ENCODE data around the gene WIZ. TPM values are rescaled to one million over a fixed set of nuclear protein-coding genes. Genes with fewer than 3 reads are reported as not detected.

WIZ gene
- total and polyA plus RNA-seq, 9 of the 15 experiments (the other 6 are each of a cell fraction or from before 2014, with no cell fraction given), result 0.06 to 37.5 (median 4.8) TPM

- ChIA-PET CTCF (ENCODE audit: low intra/inter-chr PET ratio) (no interaction called here), POLR2A (interaction anchor here (0.5 to 3.6 kb wide), 27 partner anchors 9 to 197 kb away, joined by 3 to 27 read pairs (median 4); partner anchors contain the start of gene AKAP8L)
- in situ Hi-C loops (cut with MboI) (no loop called here), intact Hi-C loops (cut with micrococcal nuclease) (loop anchor here (2.0 kb wide), 2 partner anchors 114 to 178 kb away; no protein-coding TSS in a partner anchor)
- Histone ChIP-seq H4K20me1 (replicated peaks; ENCODE audit: control insufficient read depth, insufficient read depth, low read length) (peaks cover 30% of the 10 kb centered on the region), H3K9me3 (replicated peaks; ENCODE audit: control insufficient read depth, insufficient read depth, low read depth, low read length) (no peaks in the 10 kb centered on the region), H3K4me2 (ENCODE audit: insufficient read depth, low read length) (peak overlapping the region; percentile 98), H3K27me3 (ENCODE audit: control insufficient read depth in 2 of 2, insufficient read depth in 2 of 2, low read length in 2 of 2) (no peaks in the 10 kb centered on the region; a peak in 1 of 5 replicates), H3K4me3 (peak overlapping the region; percentile 90), H2AFZ (ENCODE audit: low read depth, low read length) (peak overlapping the region; percentile 90), H3K79me2 (ENCODE audit: control insufficient read depth, insufficient read depth, low read length) (peaks cover 59% of the 10 kb centered on the region), H3K27ac (ENCODE audit: extremely low read depth, low read depth, low read length) (peak overlapping the region; percentile 89), H3K4me1 (replicated peaks in 1 of 2; ENCODE audit: control insufficient read depth in 2 of 2, insufficient read depth in 2 of 2, low read length in 2 of 2) (peaks cover 16 to 44% of the 10 kb centered on the region in 2 experiments), H3K9ac (ENCODE audit: insufficient read depth in 1 of 2, low read depth in 2 of 2, low read length in 2 of 2) (peak overlapping the region; percentile 92 to 98), H3K36me3 (ENCODE audit: control insufficient read depth, insufficient read depth, low read length) (peaks cover 50% of the 10 kb centered on the region; the same call in 2 of the 3 replicates), H3K9me1 (ENCODE audit: control insufficient read depth, insufficient read depth, low read length) (no peaks in the 10 kb centered on the region)
- WGBS (ENCODE audit: insufficient coverage, low coverage, missing lambda C conversion rate), result under 1% methylated on average over 21 of the region's 22 CpGs
- ATAC-seq (peak; percentile 44), DNase-seq (ENCODE audit: extremely low read depth in 1 of 4, low spot score in 3 of 4) (peak in 3 of 4 experiments; percentile 15 to 77 (median 54)), FAIRE-seq (peak; percentile 86)
- TSS peak; percentile 74 for BruUV-seq (replicated peaks)
- TF ChIP-seq TOE1 (IDR thresholded peaks at IDR 0.05; ENCODE audit: borderline replicate concordance) (0 out of 2 replicates have a peak, but pooled peaks have one; percentile 49), TOE1 (CRISPR knock-in tag; IDR thresholded peaks at IDR 0.05; ENCODE audit: borderline replicate concordance, low read depth) (no peak), POLR2G (IDR thresholded peaks at IDR 0.05; ENCODE audit: low read depth, low read length) (no peak), U2AF1 (optimal IDR thresholded peaks at IDR 0.05; ENCODE audit: low read depth, low read length) (no peak), ZSCAN32 (CRISPR knock-in tag; IDR thresholded peaks at IDR 0.05) (no peak), HNRNPH1 (optimal IDR thresholded peaks at IDR 0.05; ENCODE audit: low read depth, low read length) (no peak), ZBTB5 (IDR thresholded peaks at IDR 0.05) (no peak), HSF4 (CRISPR knock-in tag; IDR thresholded peaks at IDR 0.05; ENCODE audit: borderline replicate concordance) (no peak), CHD2 (IDR thresholded peaks at IDR 0.05; ENCODE audit: low read depth, low read length) (no peak), SETDB1 (IDR thresholded peaks at IDR 0.05; ENCODE audit: low read length) (no peak), ZBTB1 (CRISPR knock-in tag; IDR thresholded peaks at IDR 0.05; ENCODE audit: borderline replicate concordance, low read depth) (no peak; the same call in 1 of the 2 replicates), NFYB (IDR thresholded peaks at IDR 0.05; ENCODE audit: extremely low read depth, insufficient read length) (no peak), E2F3 (CRISPR knock-in tag; IDR thresholded peaks at IDR 0.05) (no peak)
- TF ChIP-seq, protein P1, sequence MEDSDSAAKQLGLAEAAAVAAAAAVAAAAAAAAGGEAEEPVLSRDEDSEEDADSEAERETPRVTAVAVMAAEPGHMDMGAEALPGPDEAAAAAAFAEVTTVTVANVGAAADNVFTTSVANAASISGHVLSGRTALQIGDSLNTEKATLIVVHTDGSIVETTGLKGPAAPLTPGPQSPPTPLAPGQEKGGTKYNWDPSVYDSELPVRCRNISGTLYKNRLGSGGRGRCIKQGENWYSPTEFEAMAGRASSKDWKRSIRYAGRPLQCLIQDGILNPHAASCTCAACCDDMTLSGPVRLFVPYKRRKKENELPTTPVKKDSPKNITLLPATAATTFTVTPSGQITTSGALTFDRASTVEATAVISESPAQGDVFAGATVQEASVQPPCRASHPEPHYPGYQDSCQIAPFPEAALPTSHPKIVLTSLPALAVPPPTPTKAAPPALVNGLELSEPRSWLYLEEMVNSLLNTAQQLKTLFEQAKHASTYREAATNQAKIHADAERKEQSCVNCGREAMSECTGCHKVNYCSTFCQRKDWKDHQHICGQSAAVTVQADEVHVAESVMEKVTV (CRISPR knock-in tag; IDR thresholded peaks at IDR 0.05), result no peak
- TF ChIP-seq, protein P2, sequence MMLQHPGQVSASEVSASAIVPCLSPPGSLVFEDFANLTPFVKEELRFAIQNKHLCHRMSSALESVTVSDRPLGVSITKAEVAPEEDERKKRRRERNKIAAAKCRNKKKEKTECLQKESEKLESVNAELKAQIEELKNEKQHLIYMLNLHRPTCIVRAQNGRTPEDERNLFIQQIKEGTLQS (IDR thresholded peaks at IDR 0.05), result no peak
- TF ChIP-seq, protein P2 (CRISPR knock-in tag; conservative IDR thresholded peaks at IDR 0.05), result no peak
These were observed 71.1 kb downstream of the WIZ start for GRCh38 chr19:15378534-15379082.

Data from K562 (cell line).